Esophagus muscularis mucosa (tissue), 4 donors: ENCODE data around the gene CCDC9. TPM values are rescaled to one million over a fixed set of nuclear protein-coding genes. Genes with fewer than 3 reads are reported as not detected.
"Not testable (repeated sequence)": the region's sequence is repeated elsewhere in the genome, so short reads cannot be mapped to it uniquely, and the experiment has no call there.

ENCODE experiments used
- DNase-seq: peaks from one replicate; pipeline ENCODE4 v3.0.0-alpha.2; 2017; ENCODE audit errors: extremely low spot score
- H3K27ac ChIP-seq, 4 donors: fragments of 200-600 bp; sonication (generic); replicated peaks in 1 of 4; 1 replicate in 3 of 4; 2 replicates in 1 of 4; pipeline ENCODE4 v1.5.1; 2016 to 2019; ENCODE audit warnings: mild to moderate bottlenecking in 1 of 4
- H3K27me3 ChIP-seq, 4 donors: fragments of 200-600 bp; sonication (generic); one replicate each; pipeline versions ENCODE4 v1.5.1 to v1.6.0; 2016 to 2019
- H3K36me3 ChIP-seq, 4 donors: fragments of 200-600 bp; sonication (generic); one replicate each; pipeline ENCODE4 v1.5.1; 2016 to 2019
- H3K4me1 ChIP-seq, 4 donors: fragments of 200-600 bp; sonication (generic); one replicate each; pipeline ENCODE4 v1.5.1; 2016 to 2019
- H3K4me3 ChIP-seq, 4 donors: fragments of 200-600 bp; sonication (generic); 1 replicate in 2 of 4; 2 replicates in 2 of 4; pipeline ENCODE4 v1.5.1; 2016 to 2019; ENCODE audit warnings: mild to moderate bottlenecking in 4 of 4, moderate library complexity in 1 of 4
- H3K9me3 ChIP-seq, 4 donors: fragments of 200-600 bp; sonication (generic); 1 replicate in 3 of 4; 2 replicates in 1 of 4; pipeline ENCODE4 v1.5.1; 2016 to 2019
- EP300 ChIP-seq: sonication (generic); formaldehyde crosslinking; IDR thresholded peaks from one replicate; pipeline ENCODE4 v1.6.1; 2017; ENCODE audit warnings: antibody characterized with exemption
- POLR2A ChIP-seq: fragments of 450-650 bp; IDR thresholded peaks from one replicate; pipeline ENCODE4 v1.6.1; 2017; ENCODE audit warnings: antibody characterized with exemption, moderate library complexity, mild to moderate bottlenecking, low read depth
- POLR2AphosphoS5 ChIP-seq, 2 donors: sonication (generic); formaldehyde crosslinking; IDR thresholded peaks; one replicate each; pipeline ENCODE4 v1.6.1; 2017; ENCODE audit warnings: antibody characterized with exemption in 2 of 2
- WGBS: methylation state at CpG from one replicate; pipeline ENCODE4 v1.1.5; 2018; 5-methylcytosine and 5-hydroxymethylcytosine counted together
- intact Hi-C: fragments of 100-400 bp; cut with DNase I; formaldehyde crosslinking; loops from one replicate; pipeline ENCODE4 v1.15.1; 2023
- total RNA-seq, 4 donors: library from RNA; depleted of rRNA; stranded (reverse); fragments of >200 nt; gene quantifications; one replicate each; pipeline versions ENCODE4 v1.1.0 to v1.2.1, GENCODE V29; 2016
- TF ChIP-seq, protein P1 (sequence below), 3 experiments: fragments of 200-600 bp in 2 of 3; fragments of 450-650 bp in 1 of 3; sonication (generic) in 2 of 3; IDR thresholded peaks; one replicate each; pipeline ENCODE4 v1.5.1; 2017 to 2019; ENCODE audit warnings: antibody characterized with exemption in 3 of 3, mild to moderate bottlenecking in 2 of 3, moderate library complexity in 1 of 3

CCDC9 gene
- total RNA-seq, 4 donors from 2014 or later, result 22.4 to 30.6 (median 25.5) TPM

GRCh38 chr19:47296036-47296435 lies 39.7 kb downstream of the CCDC9 start:
- no peak for DNase-seq
- intact Hi-C loops, result no loop called here
- H3K36me3 ChIP-seq, result no peaks in the 10 kb centered on the region
- no peaks in the 10 kb centered on the region for H3K9me3 ChIP-seq
- no peak overlapping the region for H3K4me3 ChIP-seq
- WGBS, result 21% methylated on average over 12 of the region's 12 CpGs
- no peaks in the 10 kb centered on the region for H3K27me3 ChIP-seq
- H3K27ac ChIP-seq, result no peak overlapping the region
- TF ChIP-seq POLR2A, result no peak
- TF ChIP-seq POLR2AphosphoS5 (IDR thresholded peaks at IDR 0.05), result no peak
- TF ChIP-seq, protein P1, sequence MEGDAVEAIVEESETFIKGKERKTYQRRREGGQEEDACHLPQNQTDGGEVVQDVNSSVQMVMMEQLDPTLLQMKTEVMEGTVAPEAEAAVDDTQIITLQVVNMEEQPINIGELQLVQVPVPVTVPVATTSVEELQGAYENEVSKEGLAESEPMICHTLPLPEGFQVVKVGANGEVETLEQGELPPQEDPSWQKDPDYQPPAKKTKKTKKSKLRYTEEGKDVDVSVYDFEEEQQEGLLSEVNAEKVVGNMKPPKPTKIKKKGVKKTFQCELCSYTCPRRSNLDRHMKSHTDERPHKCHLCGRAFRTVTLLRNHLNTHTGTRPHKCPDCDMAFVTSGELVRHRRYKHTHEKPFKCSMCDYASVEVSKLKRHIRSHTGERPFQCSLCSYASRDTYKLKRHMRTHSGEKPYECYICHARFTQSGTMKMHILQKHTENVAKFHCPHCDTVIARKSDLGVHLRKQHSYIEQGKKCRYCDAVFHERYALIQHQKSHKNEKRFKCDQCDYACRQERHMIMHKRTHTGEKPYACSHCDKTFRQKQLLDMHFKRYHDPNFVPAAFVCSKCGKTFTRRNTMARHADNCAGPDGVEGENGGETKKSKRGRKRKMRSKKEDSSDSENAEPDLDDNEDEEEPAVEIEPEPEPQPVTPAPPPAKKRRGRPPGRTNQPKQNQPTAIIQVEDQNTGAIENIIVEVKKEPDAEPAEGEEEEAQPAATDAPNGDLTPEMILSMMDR (IDR thresholded peaks at IDR 0.05), result peak; percentile 63 to 81 (median 69)
- TF ChIP-seq EP300, result no peak
- H3K4me1 ChIP-seq, result peaks cover 0 to 6% (median 1%) of the 10 kb centered on the region in 4 donors

DNA sequence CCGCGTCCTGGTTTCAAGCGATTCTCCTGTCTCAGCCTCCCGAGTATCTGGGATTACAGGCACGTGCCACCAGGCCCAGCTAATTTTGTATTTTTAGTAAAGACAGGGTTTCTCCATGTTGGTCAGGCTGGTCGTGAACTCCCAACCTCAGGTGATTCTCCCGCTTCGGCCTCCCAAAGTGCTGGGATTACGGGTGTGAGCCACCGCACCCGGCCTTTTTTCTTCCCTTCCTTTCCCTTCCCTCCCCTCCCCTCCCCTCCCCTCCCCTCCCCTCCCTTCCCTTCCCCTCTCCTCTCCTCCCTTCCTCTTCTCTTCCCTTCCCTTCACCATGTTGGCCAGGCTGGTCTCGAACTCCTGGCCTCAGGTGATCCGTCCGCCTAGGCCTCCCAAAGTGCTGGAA lies 44.5 kb downstream of the CCDC9 start:
- DNase-seq, H3K27me3 ChIP-seq, H3K27ac ChIP-seq, H3K9me3 ChIP-seq, H3K36me3 ChIP-seq, H3K4me3 ChIP-seq, intact Hi-C loops: not testable (repeated sequence)
- H3K4me1 ChIP-seq, result peaks cover 0 to 13% (median 11%) of the 10 kb centered on the region in 4 donors
- 90% methylated on average over 14 of the region's 14 CpGs for WGBS

- no peaks in the 10 kb centered on the region for H3K27me3 ChIP-seq
Observed at GRCh38 chr19:47302249-47302648, 45.9 kb downstream of the CCDC9 start.

DNA sequence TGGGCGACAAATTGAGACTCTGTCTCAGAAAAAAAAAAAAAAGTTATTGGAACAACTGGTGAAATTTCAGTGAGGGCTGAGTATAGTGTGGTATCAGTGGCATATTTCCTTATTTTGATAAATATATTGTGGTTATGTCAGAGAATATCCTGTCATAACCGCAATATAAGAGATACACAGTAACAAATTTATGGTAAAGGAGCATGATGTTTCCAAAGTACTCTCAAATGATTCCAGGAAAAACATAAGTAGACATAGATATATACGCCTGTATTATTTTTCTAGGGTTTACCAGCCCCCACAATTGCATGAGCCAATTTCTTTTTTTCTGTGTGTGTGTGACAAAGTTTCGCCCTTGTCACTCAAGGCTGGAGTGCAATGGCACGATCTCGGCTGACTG lies 47.6 kb downstream of the CCDC9 start:
- TF ChIP-seq EP300 (no peak), POLR2AphosphoS5 (IDR thresholded peaks at IDR 0.05) (no peak), POLR2A (no peak)
- TF ChIP-seq, protein P1 (IDR thresholded peaks at IDR 0.05), result no peak
- H3K36me3 ChIP-seq, result no peaks in the 10 kb centered on the region
- DNase-seq, result no peak
- H3K27me3 ChIP-seq, result peaks cover 0 to 5% (median 0%) of the 10 kb centered on the region in 4 donors
- no peak overlapping the region for H3K4me3 ChIP-seq
- H3K4me1 ChIP-seq, result peaks cover 0 to 15% (median 10%) of the 10 kb centered on the region in 4 donors
- intact Hi-C loops, result no loop called here
- 78% methylated on average over 6 of the region's 6 CpGs for WGBS
- no peaks in the 10 kb centered on the region for H3K9me3 ChIP-seq
- H3K27ac ChIP-seq, result no peak overlapping the region

More at GRCh38 chr19:47302249-47302648, 45.9 kb downstream of the CCDC9 start:
- Histone ChIP-seq H3K27ac (no peak overlapping the region), H3K36me3 (no peaks in the 10 kb centered on the region), H3K9me3 (no peaks in the 10 kb centered on the region), H3K4me1 (peaks cover 0 to 10% (median 8%) of the 10 kb centered on the region in 4 donors), H3K4me3 (no peak overlapping the region)
- WGBS, result 93% methylated on average over 10 of the region's 10 CpGs
- intact Hi-C loops, result no loop called here
- no peak for DNase-seq
- TF ChIP-seq, protein P1 (IDR thresholded peaks at IDR 0.05), result no peak
- TF ChIP-seq EP300 (no peak), POLR2AphosphoS5 (IDR thresholded peaks at IDR 0.05) (no peak), POLR2A (no peak)

GRCh38 chr19:47305309-47305751 lies 49.0 kb downstream of the CCDC9 start:
- intact Hi-C loops, result no loop called here
- Histone ChIP-seq H3K27ac (no peak overlapping the region), H3K36me3 (no peaks in the 10 kb centered on the region), H3K4me3 (no peak overlapping the region), H3K4me1 (peaks cover 0 to 21% (median 11%) of the 10 kb centered on the region in 4 donors), H3K9me3 (no peaks in the 10 kb centered on the region), H3K27me3 (peaks cover 0 to 16% (median 0%) of the 10 kb centered on the region in 4 donors)
- 3% methylated on average over 14 of the region's 14 CpGs for WGBS
- no peak for TF ChIP-seq EP300
- TF ChIP-seq POLR2A, result no peak
- TF ChIP-seq, protein P1 (IDR thresholded peaks at IDR 0.05), result peak; percentile 87 to 96 (median 87)
- peak in 1 of 2 donors; percentile 59 for TF ChIP-seq POLR2AphosphoS5 (IDR thresholded peaks at IDR 0.05)
- peak; percentile 94 for DNase-seq
